Activated T-cell treated with anti-CD3 and anti-CD28 coated beads, Interleukin-2, amount 50 U/mL, for 4 hours (primary cell): ENCODE data around the gene COL4A3. TPM values are rescaled to one million over a fixed set of nuclear protein-coding genes. Genes with fewer than 3 reads are reported as not detected.
A peak's percentile ranks its signal among the peaks of the same experiment; 100 is the strongest.
"Not testable (repeated sequence)": the region's sequence is repeated elsewhere in the genome, so short reads cannot be mapped to it uniquely, and the experiment has no call there.

Experiments
- ATAC-seq, 2 donors: fragments of 200-7000 bp; cut with Tn5 transposase; one replicate each; pipeline ENCODE4 v1.10.0; 2021
- DNase-seq: peaks from one replicate; pipeline ENCODE4 v3.0.0-alpha.2; 2020
- H3K27me3 Mint-ChIP-seq: one replicate; pipeline ENCODE4 v1.8.0; 2021; ENCODE audit warnings: low read depth, mixed read lengths
- H3K36me3 Mint-ChIP-seq: one replicate; pipeline ENCODE4 v1.8.0; 2022; ENCODE audit warnings: mixed read lengths; ENCODE audit not compliant: insufficient read depth
- H3K4me1 Mint-ChIP-seq: one replicate; pipeline ENCODE4 v1.8.0; 2021; ENCODE audit warnings: low read depth, mixed read lengths
- H3K4me3 Mint-ChIP-seq: one replicate; pipeline ENCODE4 v1.8.0; 2021; ENCODE audit warnings: mild to moderate bottlenecking, moderate library complexity, mixed read lengths
- H3K9me3 Mint-ChIP-seq: one replicate; pipeline ENCODE4 v1.8.0; 2021; ENCODE audit warnings: mixed read lengths
- total RNA-seq, 3 donors: library from RNA; stranded (reverse); gene quantifications; one replicate each; pipeline ENCODE4 v1.2.1, GENCODE V29; 2021

Gene COL4A3
- total RNA-seq, 3 donors from 2014 or later: 0.16 TPM; not detected in 2

- peaks cover 28% of the 10 kb centered on the region for H3K27me3 Mint-ChIP-seq
Observed at GRCh38 chr2:227207573-227207972, 43.1 kb downstream of the COL4A3 start.

GRCh38 chr2:227214622-227215041 lies 50.2 kb downstream of the COL4A3 start:
- H3K27me3 Mint-ChIP-seq: peaks cover 8% of the 10 kb centered on the region
- ATAC-seq: no peak
- no peaks in the 10 kb centered on the region for H3K4me1 Mint-ChIP-seq
- H3K36me3 Mint-ChIP-seq: no peaks in the 10 kb centered on the region
- no peaks in the 10 kb centered on the region for H3K9me3 Mint-ChIP-seq
- DNase-seq: no peak
- no peak overlapping the region for H3K4me3 Mint-ChIP-seq

More at GRCh38 chr2:227207573-227207972, 43.1 kb downstream of the COL4A3 start:
- ATAC-seq: no peak
- Mint-ChIP-seq H3K4me1 (no peaks in the 10 kb centered on the region), H3K36me3 (no peaks in the 10 kb centered on the region), H3K9me3 (no peaks in the 10 kb centered on the region), H3K4me3 (no peak overlapping the region)
- no peak for DNase-seq

- no peaks in the 10 kb centered on the region for H3K4me1 Mint-ChIP-seq
Observed at GRCh38 chr2:227219312-227220105, 55.1 kb downstream of the COL4A3 start.

GRCh38 chr2:227221120-227221519 lies 56.7 kb downstream of the COL4A3 start:
- Mint-ChIP-seq H3K9me3 (no peaks in the 10 kb centered on the region), H3K4me3 (no peak overlapping the region)
- no peak for ATAC-seq

More at GRCh38 chr2:227219312-227220105, 55.1 kb downstream of the COL4A3 start:
- H3K9me3 Mint-ChIP-seq: no peaks in the 10 kb centered on the region
- no peaks in the 10 kb centered on the region for H3K36me3 Mint-ChIP-seq
- DNase-seq (no peak), ATAC-seq (no peak)
- no peak overlapping the region for H3K4me3 Mint-ChIP-seq
- H3K27me3 Mint-ChIP-seq: no peaks in the 10 kb centered on the region

GRCh38 chr2:227222292-227222691 lies 57.9 kb downstream of the COL4A3 start:
- Mint-ChIP-seq H3K27me3 (peaks cover 3% of the 10 kb centered on the region), H3K4me1 (no peaks in the 10 kb centered on the region), H3K9me3 (no peaks in the 10 kb centered on the region), H3K36me3 (no peaks in the 10 kb centered on the region), H3K4me3 (no peak overlapping the region)
- ATAC-seq (no peak), DNase-seq (no peak)

More at GRCh38 chr2:227221120-227221519, 56.7 kb downstream of the COL4A3 start:
- H3K27me3 Mint-ChIP-seq: peaks cover 3% of the 10 kb centered on the region
- no peaks in the 10 kb centered on the region for H3K36me3 Mint-ChIP-seq
- H3K4me1 Mint-ChIP-seq: no peaks in the 10 kb centered on the region
- DNase-seq: no peak

GRCh38 chr2:227225641-227226040 lies 61.2 kb downstream of the COL4A3 start:
- H3K4me1 Mint-ChIP-seq, H3K4me3 Mint-ChIP-seq, H3K36me3 Mint-ChIP-seq, DNase-seq, ATAC-seq, H3K9me3 Mint-ChIP-seq: not testable (repeated sequence)
- peaks cover 13% of the 10 kb centered on the region for H3K27me3 Mint-ChIP-seq

- peaks cover 15% of the 10 kb centered on the region for H3K27me3 Mint-ChIP-seq
- H3K36me3 Mint-ChIP-seq: no peaks in the 10 kb centered on the region
- H3K4me1 Mint-ChIP-seq: no peaks in the 10 kb centered on the region
- H3K4me3 Mint-ChIP-seq: no peak overlapping the region
- no peak for ATAC-seq
- H3K9me3 Mint-ChIP-seq: no peaks in the 10 kb centered on the region
- no peak for DNase-seq
Observed at GRCh38 chr2:227228061-227228667, 63.7 kb downstream of the COL4A3 start.

GRCh38 chr2:227230151-227230550 lies 65.7 kb downstream of the COL4A3 start:
- Mint-ChIP-seq H3K4me1 (no peaks in the 10 kb centered on the region), H3K9me3 (no peaks in the 10 kb centered on the region), H3K27me3 (peaks cover 14% of the 10 kb centered on the region), H3K4me3 (no peak overlapping the region), H3K36me3 (no peaks in the 10 kb centered on the region)
- no peak for ATAC-seq
- DNase-seq: no peak

- no peaks in the 10 kb centered on the region for H3K4me1 Mint-ChIP-seq
- no peak overlapping the region for H3K4me3 Mint-ChIP-seq
- ATAC-seq (no peak), DNase-seq (no peak)
- no peaks in the 10 kb centered on the region for H3K9me3 Mint-ChIP-seq
- H3K27me3 Mint-ChIP-seq: peaks cover 3% of the 10 kb centered on the region
- H3K36me3 Mint-ChIP-seq: no peaks in the 10 kb centered on the region
Observed at GRCh38 chr2:227234429-227234828, 70.0 kb downstream of the COL4A3 start.

- no peaks in the 10 kb centered on the region for H3K4me1 Mint-ChIP-seq
- no peaks in the 10 kb centered on the region for H3K9me3 Mint-ChIP-seq
- no peak overlapping the region for H3K4me3 Mint-ChIP-seq
- no peaks in the 10 kb centered on the region for H3K36me3 Mint-ChIP-seq
- peaks cover 10% of the 10 kb centered on the region for H3K27me3 Mint-ChIP-seq
- DNase-seq (no peak), ATAC-seq (no peak)
Observed at GRCh38 chr2:227237786-227238185, 73.4 kb downstream of the COL4A3 start.

GRCh38 chr2:227238238-227239237 lies 74.1 kb downstream of the COL4A3 start:
- H3K4me1 Mint-ChIP-seq: no peaks in the 10 kb centered on the region
- H3K9me3 Mint-ChIP-seq: no peaks in the 10 kb centered on the region
- H3K27me3 Mint-ChIP-seq: peaks cover 10% of the 10 kb centered on the region
- no peak overlapping the region for H3K4me3 Mint-ChIP-seq
- ATAC-seq (no peak), DNase-seq (peak; percentile 53)
- H3K36me3 Mint-ChIP-seq: no peaks in the 10 kb centered on the region

GRCh38 chr2:227241005-227241404 lies 76.6 kb downstream of the COL4A3 start:
- Mint-ChIP-seq H3K4me1 (no peaks in the 10 kb centered on the region), H3K27me3 (peaks cover 10% of the 10 kb centered on the region), H3K4me3 (no peak overlapping the region), H3K36me3 (no peaks in the 10 kb centered on the region), H3K9me3 (no peaks in the 10 kb centered on the region)
- DNase-seq (no peak), ATAC-seq (no peak)

- Mint-ChIP-seq H3K9me3 (no peaks in the 10 kb centered on the region), H3K4me1 (no peaks in the 10 kb centered on the region), H3K36me3 (no peaks in the 10 kb centered on the region), H3K4me3 (no peak overlapping the region), H3K27me3 (peaks cover 6% of the 10 kb centered on the region)
- ATAC-seq: no peak
- DNase-seq: no peak
Observed at GRCh38 chr2:227248876-227249275, 84.5 kb downstream of the COL4A3 start.

- H3K9me3 Mint-ChIP-seq: no peaks in the 10 kb centered on the region
- H3K36me3 Mint-ChIP-seq: no peaks in the 10 kb centered on the region
- peaks cover 6% of the 10 kb centered on the region for H3K27me3 Mint-ChIP-seq
- DNase-seq (no peak), ATAC-seq (no peak)
- H3K4me3 Mint-ChIP-seq: no peak overlapping the region
- no peaks in the 10 kb centered on the region for H3K4me1 Mint-ChIP-seq
Observed at GRCh38 chr2:227252831-227253230, 88.4 kb downstream of the COL4A3 start.
